ENCODE data around the gene COX20. TPM values are rescaled to one million over a fixed set of nuclear protein-coding genes. Genes with fewer than 3 reads are reported as not detected.

COX20 gene
- total and polyA plus RNA-seq, 2 donors (not counting 3 experiments of a cell fraction or from before 2014, with no cell fraction given) = 17.1 to 30.2 TPM

DNA sequence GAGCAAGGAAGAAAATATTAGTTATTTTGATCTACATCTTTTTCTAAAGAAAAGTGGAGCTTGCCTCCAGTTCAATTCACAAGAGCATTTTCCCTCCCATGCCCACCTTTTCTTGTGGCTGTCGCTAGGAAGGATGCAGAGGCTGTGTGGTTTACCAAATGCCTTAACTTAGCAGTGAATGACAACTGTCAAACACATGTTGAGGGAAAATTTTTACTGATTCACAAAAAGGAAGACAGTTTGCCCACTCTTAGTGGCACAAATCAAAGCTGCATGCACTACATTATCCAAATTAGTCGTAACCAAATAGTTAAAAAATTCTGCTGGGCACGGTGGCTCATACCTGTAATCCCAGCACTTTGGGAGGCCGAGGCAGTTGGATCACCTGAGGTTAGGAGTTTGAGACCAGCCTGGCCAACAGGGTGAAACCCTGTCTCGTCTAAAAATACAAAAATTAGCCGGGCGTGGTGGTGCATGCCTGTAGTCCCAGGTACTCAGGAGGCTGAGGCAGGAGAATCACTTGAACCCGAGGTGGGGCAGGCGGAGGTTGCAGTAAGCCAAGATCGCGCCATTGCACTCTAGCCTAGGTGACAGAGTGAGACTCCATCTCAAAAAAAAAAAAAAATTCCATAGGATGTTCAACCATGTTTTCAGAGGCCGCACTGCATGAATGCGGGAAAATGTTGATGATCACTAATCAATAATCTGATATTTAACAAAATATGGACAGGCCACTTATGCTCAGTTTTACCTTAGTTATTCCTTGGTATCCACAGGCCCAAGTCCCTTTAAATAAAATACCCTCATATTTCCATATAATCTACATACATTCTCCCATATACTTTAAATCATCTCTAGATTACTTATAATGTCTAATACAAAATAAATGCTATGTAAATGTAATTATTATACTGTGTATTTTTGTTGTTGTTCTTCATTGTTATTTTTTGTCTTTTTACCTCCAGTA, 9.0 kb downstream of the COX20 start:
- no peaks in the 10 kb centered on the region for H3K4me1 ChIP-seq (ENCODE audit: control insufficient read depth, extremely low read depth, insufficient read depth, low read length)
- H3K4me3 ChIP-seq (replicated peaks in 1 of 3; ENCODE audit: insufficient read depth in 1 of 3, low read depth in 1 of 3, low read length in 3 of 3) = no peak overlapping the region
- dilution Hi-C loops (cut with MboI; ENCODE audit: extremely low pct_ligation_motif_present, low sequenced_read_pairs) (no loop called here), intact Hi-C loops (cut with micrococcal nuclease) (no loop called here)
- no peaks in the 10 kb centered on the region for H3K9me1 ChIP-seq (replicated peaks; ENCODE audit: control insufficient read depth, extremely low read depth, insufficient read depth, low read length)
- no peak overlapping the region for H3K27ac ChIP-seq (ENCODE audit: insufficient read depth, low read depth, low read length)
- POLR2A ChIA-PET = no interaction called here
- CTCF ChIA-PET = interaction anchor here (0.7 to 1.3 kb wide), 3 partner anchors 15 to 198 kb away, joined by 3 to 6 read pairs (median 3); no protein-coding TSS in a partner anchor
- peaks cover 47% of the 10 kb centered on the region for H3K79me2 ChIP-seq (ENCODE audit: control insufficient read depth, insufficient read depth, low read length)
- FAIRE-seq = no peak
- H3K4me2 ChIP-seq (ENCODE audit: insufficient read depth, low read length) = no peak overlapping the region
- no peaks in the 10 kb centered on the region for H3K27me3 ChIP-seq (ENCODE audit: control insufficient read depth in 2 of 2, insufficient read depth in 2 of 2, low read length in 2 of 2)
- H3K9ac ChIP-seq (replicated peaks; ENCODE audit: extremely low read depth, insufficient read depth, low read length) = no peak overlapping the region
- H4K20me1 ChIP-seq (replicated peaks; ENCODE audit: control insufficient read depth, extremely low read depth, insufficient read depth, low read length) = no peaks in the 10 kb centered on the region
- H3K36me3 ChIP-seq (ENCODE audit: control insufficient read depth in 2 of 2, extremely low read depth in 1 of 2, insufficient read depth in 2 of 2, low read length in 2 of 2) = peaks cover 20 to 50% of the 10 kb centered on the region in 2 experiments
- TF ChIP-seq, protein P1, sequence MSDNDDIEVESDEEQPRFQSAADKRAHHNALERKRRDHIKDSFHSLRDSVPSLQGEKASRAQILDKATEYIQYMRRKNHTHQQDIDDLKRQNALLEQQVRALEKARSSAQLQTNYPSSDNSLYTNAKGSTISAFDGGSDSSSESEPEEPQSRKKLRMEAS (IDR thresholded peaks at IDR 0.05; ENCODE audit: insufficient read depth, insufficient read length) = no peak
- TF ChIP-seq MYC (IDR thresholded peaks at IDR 0.05; ENCODE audit: low read depth, low read length) = no peak
- no peak for TF ChIP-seq EZH2 (IDR thresholded peaks at IDR 0.05; ENCODE audit: borderline replicate concordance, low read depth, low read length, severe bottlenecking)
- TF ChIP-seq FOS (IDR thresholded peaks at IDR 0.05; ENCODE audit: borderline replicate concordance, insufficient read depth, low read length) = no peak
- no peaks in the 10 kb centered on the region for H3K9me3 ChIP-seq (replicated peaks; ENCODE audit: control insufficient read depth, insufficient read depth, low read length)
- no peak for DNase-seq (ENCODE audit: low read depth, low spot score)
- H2AFZ ChIP-seq (ENCODE audit: low read depth, low read length) = no peak overlapping the region
- TSS peak; percentile 8 for BruUV-seq (replicated peaks)

DNA sequence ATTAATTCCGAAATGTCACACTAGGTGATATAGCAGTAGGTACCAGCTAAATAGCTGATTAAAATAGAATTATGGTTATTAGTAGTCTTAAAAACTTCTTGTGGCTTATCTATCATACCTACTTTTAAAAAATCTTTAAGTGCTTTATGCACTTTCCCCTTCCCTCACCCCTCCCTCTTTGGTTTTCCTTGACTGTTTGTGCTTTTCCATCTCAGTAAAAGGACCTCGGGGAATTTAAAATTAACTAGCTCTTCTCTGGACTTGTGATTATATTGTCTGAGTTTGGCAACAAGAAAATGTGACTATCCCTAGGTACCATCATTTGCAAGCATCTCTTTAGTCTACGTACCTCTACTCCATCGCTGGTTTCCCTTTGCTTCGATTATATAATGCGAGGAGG, 11.2 kb downstream of the COX20 start:
- Histone ChIP-seq H4K20me1 (replicated peaks; ENCODE audit: control insufficient read depth, extremely low read depth, insufficient read depth, low read length) (no peaks in the 10 kb centered on the region), H3K4me1 (ENCODE audit: control insufficient read depth, extremely low read depth, insufficient read depth, low read length) (no peaks in the 10 kb centered on the region), H3K9me1 (replicated peaks; ENCODE audit: control insufficient read depth, extremely low read depth, insufficient read depth, low read length) (no peaks in the 10 kb centered on the region), H3K27me3 (ENCODE audit: control insufficient read depth in 2 of 2, insufficient read depth in 2 of 2, low read length in 2 of 2) (no peaks in the 10 kb centered on the region), H3K79me2 (ENCODE audit: control insufficient read depth, insufficient read depth, low read length) (peaks cover 33% of the 10 kb centered on the region), H3K9ac (replicated peaks; ENCODE audit: extremely low read depth, insufficient read depth, low read length) (no peak overlapping the region), H3K27ac (ENCODE audit: insufficient read depth, low read depth, low read length) (no peak overlapping the region), H3K36me3 (ENCODE audit: control insufficient read depth in 2 of 2, extremely low read depth in 1 of 2, insufficient read depth in 2 of 2, low read length in 2 of 2) (peaks cover 18 to 51% of the 10 kb centered on the region in 2 experiments), H3K4me2 (ENCODE audit: insufficient read depth, low read length) (no peak overlapping the region), H3K4me3 (replicated peaks in 1 of 3; ENCODE audit: insufficient read depth in 1 of 3, low read depth in 1 of 3, low read length in 3 of 3) (no peak overlapping the region), H3K9me3 (replicated peaks; ENCODE audit: control insufficient read depth, insufficient read depth, low read length) (no peaks in the 10 kb centered on the region), H2AFZ (ENCODE audit: low read depth, low read length) (no peak overlapping the region)
- DNase-seq (ENCODE audit: low read depth, low spot score) (no peak), FAIRE-seq (no peak)
- POLR2A ChIA-PET = no interaction called here
- dilution Hi-C loops (cut with MboI; ENCODE audit: extremely low pct_ligation_motif_present, low sequenced_read_pairs) (no loop called here), intact Hi-C loops (cut with micrococcal nuclease) (loop anchor here (1.0 kb wide), 1 partner anchor 8 kb away; no protein-coding TSS in a partner anchor)
- no TSS peak for BruUV-seq (replicated peaks)
- CTCF ChIA-PET = interaction anchor here (0.5 to 2.0 kb wide), 4 partner anchors 9 to 196 kb away, joined by 3 to 12 read pairs (median 4); partner anchors contain the start of gene COX20
- TF ChIP-seq FOS (IDR thresholded peaks at IDR 0.05; ENCODE audit: borderline replicate concordance, insufficient read depth, low read length) (no peak), GATA2 (IDR thresholded peaks at IDR 0.05; ENCODE audit: insufficient read depth, insufficient read length, low read depth, low read length) (no peak), EZH2 (IDR thresholded peaks at IDR 0.05; ENCODE audit: borderline replicate concordance, low read depth, low read length, severe bottlenecking) (no peak), POLR2AphosphoS5 (IDR thresholded peaks at IDR 0.05; ENCODE audit: insufficient read depth, low read depth, low read length) (no peak), JUN (IDR thresholded peaks at IDR 0.05; ENCODE audit: borderline replicate concordance, insufficient read depth, insufficient read length, low read depth) (no peak), POLR2A (IDR thresholded peaks at IDR 0.05; ENCODE audit: low read depth, low read length) (no peak), MYC (IDR thresholded peaks at IDR 0.05; ENCODE audit: low read depth, low read length) (no peak)
- TF ChIP-seq, protein P1 (IDR thresholded peaks at IDR 0.05; ENCODE audit: insufficient read depth, insufficient read length) = no peak
- TF ChIP-seq, protein P2, sequence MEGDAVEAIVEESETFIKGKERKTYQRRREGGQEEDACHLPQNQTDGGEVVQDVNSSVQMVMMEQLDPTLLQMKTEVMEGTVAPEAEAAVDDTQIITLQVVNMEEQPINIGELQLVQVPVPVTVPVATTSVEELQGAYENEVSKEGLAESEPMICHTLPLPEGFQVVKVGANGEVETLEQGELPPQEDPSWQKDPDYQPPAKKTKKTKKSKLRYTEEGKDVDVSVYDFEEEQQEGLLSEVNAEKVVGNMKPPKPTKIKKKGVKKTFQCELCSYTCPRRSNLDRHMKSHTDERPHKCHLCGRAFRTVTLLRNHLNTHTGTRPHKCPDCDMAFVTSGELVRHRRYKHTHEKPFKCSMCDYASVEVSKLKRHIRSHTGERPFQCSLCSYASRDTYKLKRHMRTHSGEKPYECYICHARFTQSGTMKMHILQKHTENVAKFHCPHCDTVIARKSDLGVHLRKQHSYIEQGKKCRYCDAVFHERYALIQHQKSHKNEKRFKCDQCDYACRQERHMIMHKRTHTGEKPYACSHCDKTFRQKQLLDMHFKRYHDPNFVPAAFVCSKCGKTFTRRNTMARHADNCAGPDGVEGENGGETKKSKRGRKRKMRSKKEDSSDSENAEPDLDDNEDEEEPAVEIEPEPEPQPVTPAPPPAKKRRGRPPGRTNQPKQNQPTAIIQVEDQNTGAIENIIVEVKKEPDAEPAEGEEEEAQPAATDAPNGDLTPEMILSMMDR (IDR thresholded peaks at IDR 0.05; ENCODE audit: extremely low read depth in 1 of 2, insufficient read depth in 1 of 2, low read depth in 1 of 2, low read length in 2 of 2) = no peak
